PC-3 (cell line): ENCODE results near the gene GPC5. TPM values are rescaled to one million over a fixed set of nuclear protein-coding genes. Genes with fewer than 3 reads are reported as not detected.
"Not testable (repeated sequence)": the region's sequence is repeated elsewhere in the genome, so short reads cannot be mapped to it uniquely, and the experiment has no call there.

Experiments used
- ATAC-seq: fragments of 200-7000 bp; cut with Tn5 transposase; 2 replicates; pipeline ENCODE4 v1.9.1; 2020; ENCODE audit warnings: mild to moderate bottlenecking, moderate library complexity
- BruUV-seq: library from RNA; stranded (reverse); fragments of 400-500 nt; replicated peaks from 2 replicates; lab custom pipeline; 2021; lab: Mats Ljungman, UMichigan
- CTCF ChIA-PET: fragments of 300-600 bp; sonication (Branson Sonifier 250); formaldehyde crosslinking; loops from one replicate; lab custom pipeline; 2022; ENCODE audit warnings: antibody characterized with exemption; lab: Charles Lee
- POLR2A ChIA-PET: fragments of 300-600 bp; sonication (Branson Sonifier 250); formaldehyde crosslinking; loops from one replicate; lab custom pipeline; 2022; ENCODE audit warnings: antibody characterized with exemption; ENCODE audit not compliant: unreplicated experiment; lab: Charles Lee
- DNase-seq: peaks from one replicate; pipeline ENCODE4 v3.0.0-alpha.2; 2015
- H2AFZ ChIP-seq: fragments of 300-600 bp; sonication (generic); 2 replicates; pipeline ENCODE4 v1.6.0; 2016; ENCODE audit warnings: antibody characterized with exemption, low read length
- H3F3A ChIP-seq: fragments of 300-600 bp; sonication (generic); one replicate; pipeline ENCODE4 v1.6.0; 2017; ENCODE audit warnings: antibody characterized with exemption, low read length, control low read depth, mild to moderate bottlenecking; ENCODE audit not compliant: unreplicated experiment
- H3K27ac ChIP-seq: fragments of 300-600 bp; sonication (generic); 2 replicates; pipeline ENCODE4 v1.5.1; 2016; ENCODE audit warnings: mild to moderate bottlenecking, low read length
- H3K27me3 ChIP-seq: fragments of 300-600 bp; sonication (generic); 2 replicates; pipeline ENCODE4 v1.6.1; 2016; ENCODE audit warnings: low read length, mixed read lengths
- H3K36me3 ChIP-seq: fragments of 300-600 bp; sonication (generic); 2 replicates; pipeline ENCODE4 v1.6.1; 2016; ENCODE audit warnings: low read depth, mixed run types, low read length, mixed read lengths
- H3K4me1 ChIP-seq: fragments of 300-600 bp; sonication (generic); 2 replicates; pipeline ENCODE4 v1.5.1; 2016; ENCODE audit warnings: low read length; ENCODE audit not compliant: insufficient read depth
- H3K4me2 ChIP-seq: fragments of 300-600 bp; sonication (generic); 2 replicates; pipeline ENCODE4 v1.6.0; 2016; ENCODE audit warnings: low read length
- H3K4me3 ChIP-seq: fragments of 300-600 bp; sonication (generic); 2 replicates; pipeline ENCODE4 v1.5.1; 2016; ENCODE audit warnings: mild to moderate bottlenecking, low read length, mixed read lengths
- H3K79me2 ChIP-seq: fragments of 300-600 bp; sonication (generic); 2 replicates; pipeline ENCODE4 v1.6.1; 2017; ENCODE audit warnings: low read length, mixed read lengths
- H3K9ac ChIP-seq: fragments of 300-600 bp; sonication (generic); 2 replicates; pipeline ENCODE4 v1.6.0; 2016; ENCODE audit warnings: mild to moderate bottlenecking, low read length
- H3K9me2 ChIP-seq: fragments of 300-600 bp; sonication (generic); replicated peaks from 2 replicates; pipeline ENCODE4 v1.6.1; 2016; ENCODE audit warnings: mixed run types, low read length, mixed read lengths
- H3K9me3 ChIP-seq: fragments of 300-600 bp; sonication (generic); 2 replicates; pipeline ENCODE4 v1.6.1; 2016; ENCODE audit warnings: low read length, mixed read lengths
- H4K20me1 ChIP-seq: fragments of 300-600 bp; sonication (generic); 2 replicates; pipeline ENCODE4 v1.6.1; 2016; ENCODE audit warnings: low read length, mixed read lengths
- EZH2 ChIP-seq: fragments of 300-600 bp; sonication (generic); IDR thresholded peaks from one replicate; pipeline ENCODE4 v1.6.1; 2017; ENCODE audit warnings: antibody characterized with exemption, mild to moderate bottlenecking, low read length; ENCODE audit not compliant: unreplicated experiment
- EZH2phosphoT487 ChIP-seq: fragments of 300-600 bp; sonication (generic); IDR thresholded peaks from 2 replicates; pipeline ENCODE4 v1.6.1; 2018; ENCODE audit warnings: mild to moderate bottlenecking, antibody characterized with exemption, low read length, borderline replicate concordance
- intact Hi-C: fragments of 100-400 bp; cut with micrococcal nuclease; formaldehyde crosslinking; loops from 2 replicates; pipeline ENCODE4 v1.9.0; 2023
- total RNA-seq: library from RNA; depleted of rRNA; stranded (reverse); fragments of >200 nt; gene quantifications from 2 replicates; pipeline ENCODE4 v1.2.3, GENCODE V29; 2014
- TF ChIP-seq, protein P1 (sequence below): fragments of 300-600 bp; sonication (generic); conservative IDR thresholded peaks from 2 replicates; pipeline ENCODE4 v1.5.1; 2017; ENCODE audit warnings: antibody characterized with exemption, low read depth, mild to moderate bottlenecking, low read length

GPC5 gene
- total RNA-seq, 1 experiment from 2014 or later, result not detected

GRCh38 chr13:92514420-92515125 is 1116.2 kb downstream of the GPC5 start:
- Histone ChIP-seq H3K9ac (no peak overlapping the region), H3K27me3 (no peaks in the 10 kb centered on the region), H3K79me2 (no peaks in the 10 kb centered on the region), H3K4me1 (no peaks in the 10 kb centered on the region), H3K4me2 (no peak overlapping the region), H2AFZ (no peak overlapping the region), H3K9me2 (no peaks in the 10 kb centered on the region), H3K27ac (no peak overlapping the region), H3F3A (no peaks in the 10 kb centered on the region), H3K36me3 (no peaks in the 10 kb centered on the region), H4K20me1 (no peaks in the 10 kb centered on the region), H3K9me3 (no peaks in the 10 kb centered on the region), H3K4me3 (no peak overlapping the region)
- DNase-seq (no peak), ATAC-seq (no peak)
- ChIA-PET CTCF (no interaction called here), POLR2A (no interaction called here)
- intact Hi-C loops, result no loop called here
- no TSS peak for BruUV-seq
- no peak for TF ChIP-seq EZH2phosphoT487
- TF ChIP-seq, protein P1, sequence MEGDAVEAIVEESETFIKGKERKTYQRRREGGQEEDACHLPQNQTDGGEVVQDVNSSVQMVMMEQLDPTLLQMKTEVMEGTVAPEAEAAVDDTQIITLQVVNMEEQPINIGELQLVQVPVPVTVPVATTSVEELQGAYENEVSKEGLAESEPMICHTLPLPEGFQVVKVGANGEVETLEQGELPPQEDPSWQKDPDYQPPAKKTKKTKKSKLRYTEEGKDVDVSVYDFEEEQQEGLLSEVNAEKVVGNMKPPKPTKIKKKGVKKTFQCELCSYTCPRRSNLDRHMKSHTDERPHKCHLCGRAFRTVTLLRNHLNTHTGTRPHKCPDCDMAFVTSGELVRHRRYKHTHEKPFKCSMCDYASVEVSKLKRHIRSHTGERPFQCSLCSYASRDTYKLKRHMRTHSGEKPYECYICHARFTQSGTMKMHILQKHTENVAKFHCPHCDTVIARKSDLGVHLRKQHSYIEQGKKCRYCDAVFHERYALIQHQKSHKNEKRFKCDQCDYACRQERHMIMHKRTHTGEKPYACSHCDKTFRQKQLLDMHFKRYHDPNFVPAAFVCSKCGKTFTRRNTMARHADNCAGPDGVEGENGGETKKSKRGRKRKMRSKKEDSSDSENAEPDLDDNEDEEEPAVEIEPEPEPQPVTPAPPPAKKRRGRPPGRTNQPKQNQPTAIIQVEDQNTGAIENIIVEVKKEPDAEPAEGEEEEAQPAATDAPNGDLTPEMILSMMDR, result no peak
- TF ChIP-seq EZH2, result no peak

DNA sequence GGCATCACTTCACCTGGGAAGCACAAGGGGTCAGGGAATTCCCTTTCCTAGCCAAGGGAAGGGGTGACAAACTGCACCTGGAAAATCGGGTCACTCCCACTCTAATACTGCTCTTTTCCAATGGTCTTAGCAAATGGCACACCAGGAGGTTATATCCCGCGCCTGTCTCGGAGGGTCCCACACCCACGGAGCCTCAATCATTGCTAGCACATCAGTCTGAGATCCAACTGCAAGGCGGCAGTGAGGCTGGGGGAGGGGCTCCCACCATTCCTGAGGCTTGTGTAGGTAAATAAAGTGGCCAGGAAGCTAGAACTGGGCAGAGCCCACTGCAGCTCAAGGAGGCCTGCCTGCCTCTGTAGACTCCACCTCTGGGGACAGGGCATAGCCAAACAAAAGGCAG is 1118.5 kb downstream of the GPC5 start:
- H3K9me3 ChIP-seq, H3K9ac ChIP-seq, H3K4me1 ChIP-seq, ATAC-seq, H3K4me2 ChIP-seq, intact Hi-C loops, H2AFZ ChIP-seq, H3F3A ChIP-seq, BruUV-seq, H3K79me2 ChIP-seq, H3K4me3 ChIP-seq, H3K27ac ChIP-seq, H3K27me3 ChIP-seq, H3K36me3 ChIP-seq, CTCF ChIA-PET, H3K9me2 ChIP-seq, POLR2A ChIA-PET, DNase-seq, H4K20me1 ChIP-seq: not testable (repeated sequence)

GRCh38 chr13:92518622-92519021 is 1120.2 kb downstream of the GPC5 start:
- H3K4me1 ChIP-seq, H3F3A ChIP-seq, H2AFZ ChIP-seq, DNase-seq, H3K4me3 ChIP-seq, ATAC-seq, CTCF ChIA-PET, H3K9ac ChIP-seq, POLR2A ChIA-PET, H3K36me3 ChIP-seq, H4K20me1 ChIP-seq, H3K4me2 ChIP-seq, intact Hi-C loops, H3K9me3 ChIP-seq, H3K27me3 ChIP-seq, H3K79me2 ChIP-seq, H3K27ac ChIP-seq, H3K9me2 ChIP-seq, BruUV-seq: not testable (repeated sequence)

DNA sequence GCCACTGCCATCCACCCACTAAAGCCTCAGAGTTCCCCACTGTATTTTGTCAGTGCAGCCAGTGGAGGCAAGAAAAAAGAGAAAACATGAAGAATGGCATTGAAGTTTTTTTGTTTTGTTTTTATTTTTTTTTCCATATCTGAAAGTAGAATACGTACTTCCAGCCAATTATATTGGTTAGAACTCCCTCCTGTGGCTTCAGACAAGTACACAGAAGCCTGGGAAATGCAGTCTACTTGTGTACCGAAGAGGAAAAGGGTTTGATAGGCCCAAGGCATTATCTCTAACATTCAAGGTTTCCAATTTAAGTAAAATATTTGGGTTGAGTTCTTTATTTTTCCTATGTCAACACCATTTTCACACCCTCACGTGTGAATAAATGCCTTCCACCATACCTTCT is 1131.9 kb downstream of the GPC5 start:
- no peak for TF ChIP-seq EZH2
- no peak for TF ChIP-seq EZH2phosphoT487
- TF ChIP-seq, protein P1, result no peak
- no peaks in the 10 kb centered on the region for H4K20me1 ChIP-seq
- no peaks in the 10 kb centered on the region for H3K9me2 ChIP-seq
- H2AFZ ChIP-seq, result no peak overlapping the region
- H3K79me2 ChIP-seq, result no peaks in the 10 kb centered on the region
- H3K4me3 ChIP-seq, result no peak overlapping the region
- H3F3A ChIP-seq, result no peaks in the 10 kb centered on the region
- CTCF ChIA-PET, result no interaction called here
- H3K36me3 ChIP-seq, result no peaks in the 10 kb centered on the region
- no peak overlapping the region for H3K4me2 ChIP-seq
- no peaks in the 10 kb centered on the region for H3K9me3 ChIP-seq
- DNase-seq (no peak), ATAC-seq (no peak)
- H3K27me3 ChIP-seq, result no peaks in the 10 kb centered on the region
- H3K27ac ChIP-seq, result no peak overlapping the region
- POLR2A ChIA-PET, result no interaction called here
- H3K4me1 ChIP-seq, result no peaks in the 10 kb centered on the region
- BruUV-seq, result no TSS peak
- H3K9ac ChIP-seq, result no peak overlapping the region
- intact Hi-C loops, result loop anchor here (5.0 kb wide), 1 partner anchor 343 kb away; no protein-coding TSS in a partner anchor
